Measurements from ENCODE around the gene CDCA4.

The CDCA4 gene

DNA sequence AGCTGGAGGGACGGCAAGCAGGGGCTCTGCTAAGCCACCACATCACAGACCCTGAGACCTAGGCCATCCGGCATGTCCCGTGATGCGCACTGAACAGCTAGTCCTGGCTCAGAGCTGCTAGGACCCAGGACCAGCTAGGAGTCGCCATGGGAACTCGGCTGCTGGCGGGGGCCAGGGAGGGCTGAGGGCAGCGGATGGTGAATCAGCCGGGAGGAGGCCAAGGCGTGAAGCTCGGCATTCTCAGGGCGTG lies 47.8 kb downstream of the CDCA4 start:
- H3K4me3 ChIP-seq (ENCODE audit: low read depth, low read length) = no peak overlapping the region
- DNase-seq (ENCODE audit: low read depth) = no peak
- TF ChIP-seq, protein P1, sequence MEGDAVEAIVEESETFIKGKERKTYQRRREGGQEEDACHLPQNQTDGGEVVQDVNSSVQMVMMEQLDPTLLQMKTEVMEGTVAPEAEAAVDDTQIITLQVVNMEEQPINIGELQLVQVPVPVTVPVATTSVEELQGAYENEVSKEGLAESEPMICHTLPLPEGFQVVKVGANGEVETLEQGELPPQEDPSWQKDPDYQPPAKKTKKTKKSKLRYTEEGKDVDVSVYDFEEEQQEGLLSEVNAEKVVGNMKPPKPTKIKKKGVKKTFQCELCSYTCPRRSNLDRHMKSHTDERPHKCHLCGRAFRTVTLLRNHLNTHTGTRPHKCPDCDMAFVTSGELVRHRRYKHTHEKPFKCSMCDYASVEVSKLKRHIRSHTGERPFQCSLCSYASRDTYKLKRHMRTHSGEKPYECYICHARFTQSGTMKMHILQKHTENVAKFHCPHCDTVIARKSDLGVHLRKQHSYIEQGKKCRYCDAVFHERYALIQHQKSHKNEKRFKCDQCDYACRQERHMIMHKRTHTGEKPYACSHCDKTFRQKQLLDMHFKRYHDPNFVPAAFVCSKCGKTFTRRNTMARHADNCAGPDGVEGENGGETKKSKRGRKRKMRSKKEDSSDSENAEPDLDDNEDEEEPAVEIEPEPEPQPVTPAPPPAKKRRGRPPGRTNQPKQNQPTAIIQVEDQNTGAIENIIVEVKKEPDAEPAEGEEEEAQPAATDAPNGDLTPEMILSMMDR (IDR thresholded peaks at IDR 0.05; ENCODE audit: control insufficient read depth, extremely low read depth, insufficient read depth) = no peak

DNA sequence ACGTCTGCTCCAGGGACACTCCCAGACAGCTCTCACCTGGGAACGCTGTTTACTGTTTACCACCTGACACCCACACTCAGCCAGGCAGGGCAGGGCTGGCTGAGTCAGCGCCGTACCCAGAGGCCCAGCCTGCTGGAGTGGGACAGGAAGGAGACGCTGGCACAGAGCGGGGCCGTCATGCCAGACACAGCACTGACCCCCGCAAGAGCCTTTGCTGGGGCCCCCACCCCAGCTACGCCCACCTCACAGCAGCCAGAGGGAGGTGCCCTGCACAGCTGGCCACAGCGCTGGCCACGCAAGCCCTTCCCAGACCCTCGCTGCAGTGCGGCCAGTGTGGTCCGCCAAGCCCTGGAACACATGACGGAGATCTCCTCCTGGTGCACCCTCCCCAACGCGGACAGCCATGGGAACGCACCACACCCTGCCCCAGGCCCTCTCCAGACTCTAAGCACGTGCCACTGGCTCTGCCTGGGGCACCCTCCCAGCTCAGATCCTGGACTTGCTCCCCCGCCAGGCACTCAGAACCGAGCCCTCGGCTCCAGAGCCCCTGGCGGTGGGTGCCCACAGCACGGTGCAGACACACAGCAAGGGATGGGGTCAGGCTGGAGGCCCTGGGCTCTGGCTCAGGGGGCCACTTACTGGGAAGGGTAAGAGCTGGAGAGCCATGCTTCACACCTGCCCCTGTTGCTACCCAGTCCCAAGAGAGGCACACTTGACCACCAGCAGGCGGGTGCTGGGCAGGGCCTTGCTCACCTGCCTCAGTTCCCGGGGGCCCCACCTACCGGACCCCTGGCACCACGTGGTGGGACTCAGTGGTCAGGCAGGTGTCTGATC lies 48.4 kb downstream of the CDCA4 start:
- peak; percentile 57 for DNase-seq (ENCODE audit: low read depth)
- TF ChIP-seq, protein P1 (IDR thresholded peaks at IDR 0.05; ENCODE audit: control insufficient read depth, extremely low read depth, insufficient read depth) = no peak
- H3K4me3 ChIP-seq (ENCODE audit: low read depth, low read length) = no peak overlapping the region

DNA sequence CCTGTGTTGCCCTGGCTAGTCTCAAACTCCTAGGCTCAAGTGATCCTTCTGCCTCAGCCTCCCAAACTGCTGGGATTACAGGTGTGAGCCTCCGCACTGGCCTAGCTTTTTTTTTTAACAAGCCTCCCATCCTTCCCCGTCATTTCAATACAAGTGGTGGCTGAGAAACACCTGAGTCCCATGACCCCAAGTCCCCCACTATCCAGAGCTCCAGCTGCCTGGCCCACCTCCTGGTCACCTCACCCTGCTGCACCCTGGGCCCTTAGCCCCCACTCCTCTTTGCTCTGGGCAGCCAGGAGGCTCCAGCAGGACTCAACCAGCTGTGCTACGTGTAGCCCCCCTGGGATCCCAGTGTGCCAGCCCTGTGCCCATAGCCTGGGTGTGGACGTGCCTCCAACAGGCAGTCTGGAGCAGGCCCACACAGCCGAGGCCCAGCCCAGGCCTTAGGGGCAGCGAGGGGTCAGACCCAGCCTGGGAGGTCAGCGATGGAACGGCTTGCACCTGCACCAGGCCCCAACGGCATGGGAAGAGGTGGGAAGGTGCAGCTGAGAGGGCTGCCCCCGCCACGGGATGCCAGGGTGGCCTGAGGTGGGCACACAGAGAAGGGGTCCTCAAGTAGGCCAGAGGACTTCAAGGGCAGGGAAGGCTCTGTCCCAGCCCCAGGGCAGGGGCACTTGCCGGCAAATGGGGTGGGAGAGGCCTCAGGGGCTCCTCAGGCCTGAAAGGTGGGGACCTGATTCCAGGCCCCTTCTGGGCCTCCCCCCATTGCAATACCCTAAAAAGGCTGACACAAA lies 49.2 kb downstream of the CDCA4 start:
- DNase-seq (ENCODE audit: low read depth) = no peak
- TF ChIP-seq, protein P1 (IDR thresholded peaks at IDR 0.05; ENCODE audit: control insufficient read depth, extremely low read depth, insufficient read depth) = no peak
- H3K4me3 ChIP-seq (ENCODE audit: low read depth, low read length) = no peak overlapping the region

DNA sequence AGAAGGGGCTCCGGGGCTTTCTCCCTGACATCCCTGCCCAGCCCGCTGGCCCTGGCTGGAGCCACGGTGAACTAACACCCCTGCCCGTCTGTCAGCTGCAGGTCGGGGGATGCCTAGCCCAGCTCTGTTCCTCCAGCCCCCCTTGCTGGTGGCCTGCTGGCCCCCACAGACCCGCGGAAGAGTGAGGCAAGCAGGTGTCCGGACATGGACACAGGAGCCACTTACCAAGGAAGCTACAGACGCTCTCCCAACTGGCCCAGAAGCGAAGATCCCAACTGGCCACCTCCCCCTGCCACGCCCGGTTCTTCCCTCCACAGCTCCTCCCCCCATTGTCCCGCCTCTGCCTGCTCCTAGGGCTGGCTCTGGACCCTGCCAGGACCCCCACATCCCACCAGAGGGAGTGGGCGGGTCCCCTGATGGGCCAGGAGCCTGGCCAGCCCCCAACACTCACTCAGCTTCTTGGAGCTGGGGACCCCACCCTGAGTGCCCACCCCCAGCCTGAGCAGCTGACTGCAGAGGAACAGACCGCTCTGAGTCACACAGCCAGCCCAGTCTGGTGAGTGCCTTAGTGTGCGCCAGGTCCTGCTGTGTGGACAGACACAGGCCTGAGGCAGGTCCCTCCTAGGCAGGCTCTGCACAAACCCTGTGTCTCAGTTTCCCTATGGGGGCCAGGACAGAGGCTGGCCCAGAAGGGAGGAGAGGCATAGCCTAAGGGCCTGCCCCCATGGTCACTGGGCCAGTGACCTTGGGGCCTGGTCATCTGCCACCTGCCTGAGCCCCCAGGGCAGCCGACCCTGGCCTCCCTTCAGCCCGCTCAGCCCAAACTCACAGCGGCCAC lies 50.4 kb downstream of the CDCA4 start:
- TF ChIP-seq, protein P1 (IDR thresholded peaks at IDR 0.05; ENCODE audit: control insufficient read depth, extremely low read depth, insufficient read depth) = no peak
- H3K4me3 ChIP-seq (ENCODE audit: low read depth, low read length) = no peak overlapping the region
- DNase-seq (ENCODE audit: low read depth) = no peak

DNA sequence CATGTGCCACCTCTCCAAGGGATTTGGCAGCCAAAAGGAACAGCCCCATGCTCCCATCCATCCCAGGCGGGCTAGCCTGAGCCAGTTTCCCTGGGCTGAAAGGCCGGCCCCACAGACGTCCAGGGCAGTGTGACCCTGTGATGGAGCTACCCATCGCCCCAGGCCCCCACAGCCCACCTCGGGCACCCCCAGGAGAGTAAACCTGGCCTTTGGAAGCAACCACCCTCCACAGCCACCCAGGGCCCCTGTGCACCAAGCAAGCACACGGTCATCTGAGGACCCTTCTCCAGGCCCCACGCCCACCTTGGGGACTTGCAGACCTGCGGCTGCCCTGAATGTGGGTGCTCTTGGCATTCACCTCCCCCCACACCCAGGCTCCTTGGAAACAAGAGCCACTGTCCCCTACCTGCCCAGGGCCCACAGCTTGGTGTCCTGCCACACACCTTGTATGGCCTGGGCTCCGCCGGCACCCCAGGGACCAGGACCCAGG lies 51.1 kb downstream of the CDCA4 start:
- TF ChIP-seq, protein P1 (IDR thresholded peaks at IDR 0.05; ENCODE audit: control insufficient read depth, extremely low read depth, insufficient read depth) = no peak
- no peak for DNase-seq (ENCODE audit: low read depth)
- no peak overlapping the region for H3K4me3 ChIP-seq (ENCODE audit: low read depth, low read length)

DNA sequence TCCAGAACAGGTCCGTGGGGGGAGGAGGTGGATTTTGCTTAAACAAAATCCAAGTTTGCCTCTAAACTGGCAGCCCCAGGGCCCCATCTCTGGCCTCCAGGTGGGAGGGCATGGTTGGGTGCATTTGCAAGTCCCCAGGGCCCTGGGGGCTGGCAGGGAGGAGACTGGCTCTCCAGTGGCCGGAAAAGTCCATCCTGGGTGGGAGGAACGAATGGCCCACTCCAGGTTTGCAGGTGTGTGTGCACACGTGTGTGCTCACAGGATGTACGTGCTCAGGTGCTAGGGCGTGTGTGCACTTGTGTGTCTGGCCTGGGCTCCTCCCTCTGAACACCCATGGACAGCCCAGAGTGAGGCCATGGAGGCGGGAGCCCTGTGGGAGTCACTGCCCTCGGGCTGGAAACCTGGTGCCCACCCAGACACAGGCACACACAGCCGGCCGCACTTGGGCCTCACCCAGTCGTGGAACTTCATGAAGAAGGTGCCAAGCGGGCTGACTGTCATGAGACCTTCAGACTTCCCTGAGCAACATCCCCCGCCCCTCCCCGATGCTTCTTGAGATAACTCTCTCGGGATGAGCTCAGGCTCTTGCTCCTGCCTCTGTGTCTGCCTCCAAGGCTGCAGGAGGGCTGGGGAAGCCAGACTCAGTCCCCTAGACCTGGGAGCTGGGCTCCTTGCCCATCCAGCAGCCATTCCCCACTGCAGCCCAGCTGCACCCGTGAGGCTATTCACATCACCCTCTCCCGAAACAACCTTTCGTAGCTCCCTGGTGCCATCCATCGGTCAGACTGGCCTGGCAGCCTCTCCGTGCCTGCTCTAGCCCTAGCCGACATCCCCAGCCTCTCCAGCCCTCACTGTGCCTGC lies 52.1 kb downstream of the CDCA4 start:
- TF ChIP-seq, protein P1 (IDR thresholded peaks at IDR 0.05; ENCODE audit: control insufficient read depth, extremely low read depth, insufficient read depth) = peak; percentile 57
- H3K4me3 ChIP-seq (ENCODE audit: low read depth, low read length) = no peak overlapping the region
- no peak for DNase-seq (ENCODE audit: low read depth)

All from LNCaP clone FGC (cell line).